WTC11 (cell line): ENCODE measurements around the gene ARL10. TPM values are rescaled to one million over a fixed set of nuclear protein-coding genes. Genes with fewer than 3 reads are reported as not detected.
A peak's percentile ranks its signal among the peaks of the same experiment; 100 is the strongest.

ENCODE experiments used
- ATF1 ChIP-seq: sonication (generic); formaldehyde crosslinking; IDR thresholded peaks from 2 replicates; pipeline ENCODE4 v1.8.1; 2023; ENCODE audit warnings: mild to moderate bottlenecking, moderate library complexity, missing genetic modification reagents
- ATF3 ChIP-seq: sonication (generic); formaldehyde crosslinking; conservative IDR thresholded peaks from 2 replicates; pipeline ENCODE4 v1.8.1; 2022; ENCODE audit warnings: mild to moderate bottlenecking, missing genetic modification reagents
- CDX4 ChIP-seq: fragments of 250-450 bp; sonication (Bioruptor Pico); IDR thresholded peaks from 2 replicates; pipeline ENCODE4 v1.9.0; 2021; ENCODE audit warnings: moderate library complexity, mild to moderate bottlenecking, inconsistent platforms, borderline replicate concordance
- CTCF ChIP-seq: fragments of 200-600 bp; IDR thresholded peaks from 2 replicates; pipeline ENCODE4 v1.8.0; 2022; ENCODE audit warnings: antibody characterized with exemption
- E2F5 ChIP-seq: sonication (generic); formaldehyde crosslinking; IDR thresholded peaks from 2 replicates; pipeline ENCODE4 v1.8.1; 2022; ENCODE audit warnings: mild to moderate bottlenecking, moderate library complexity, missing genetic modification reagents
- ERG ChIP-seq: fragments of 250-450 bp; sonication (Bioruptor Pico); IDR thresholded peaks from 2 replicates; pipeline ENCODE4 v1.8.0; 2021; ENCODE audit warnings: mild to moderate bottlenecking
- HMGA2 ChIP-seq: fragments of 250-450 bp; sonication (Bioruptor Pico); IDR thresholded peaks from 2 replicates; pipeline ENCODE4 v1.4.0; 2021; ENCODE audit warnings: mild to moderate bottlenecking, moderate library complexity
- JUN ChIP-seq: sonication (generic); formaldehyde crosslinking; IDR thresholded peaks from 2 replicates; pipeline ENCODE4 v1.8.0; 2023; ENCODE audit warnings: mild to moderate bottlenecking, missing genetic modification reagents
- MLX ChIP-seq: sonication (generic); formaldehyde crosslinking; IDR thresholded peaks from 2 replicates; pipeline ENCODE4 v1.8.1; 2023; ENCODE audit warnings: mild to moderate bottlenecking, missing genetic modification reagents, moderate library complexity
- NFATC4 ChIP-seq: fragments of 250-450 bp; sonication (Bioruptor Pico); IDR thresholded peaks from 2 replicates; pipeline ENCODE4 v1.9.0; 2021; ENCODE audit warnings: mild to moderate bottlenecking
- NR1H2 ChIP-seq: sonication (generic); formaldehyde crosslinking; IDR thresholded peaks from 2 replicates; pipeline ENCODE4 v1.9.0; 2021; ENCODE audit warnings: mild to moderate bottlenecking, moderate library complexity, missing genetic modification reagents
- NR2C2 ChIP-seq: sonication (generic); formaldehyde crosslinking; IDR thresholded peaks from 2 replicates; pipeline ENCODE4 v1.8.0; 2022; ENCODE audit warnings: mild to moderate bottlenecking, missing genetic modification reagents
- STAT6 ChIP-seq: sonication (generic); formaldehyde crosslinking; conservative IDR thresholded peaks from 2 replicates; pipeline ENCODE4 v1.8.1; 2023; ENCODE audit warnings: mild to moderate bottlenecking, low read depth, missing genetic modification reagents, moderate library complexity
- TEAD1 ChIP-seq: sonication (generic); formaldehyde crosslinking; IDR thresholded peaks from 2 replicates; pipeline ENCODE4 v1.8.0; 2022; ENCODE audit warnings: mild to moderate bottlenecking, missing genetic modification reagents
- ZMAT4 ChIP-seq: fragments of 250-450 bp; sonication (Bioruptor Pico); IDR thresholded peaks from 2 replicates; pipeline ENCODE4 v1.9.0; 2021; ENCODE audit warnings: mild to moderate bottlenecking
- ZNF263 ChIP-seq: sonication (generic); formaldehyde crosslinking; IDR thresholded peaks from 2 replicates; pipeline ENCODE4 v1.8.1; 2022; ENCODE audit warnings: low read depth, mild to moderate bottlenecking, moderate library complexity, missing genetic modification reagents
- ZNF423 ChIP-seq: fragments of 250-450 bp; sonication (Bioruptor Pico); IDR thresholded peaks from 2 replicates; pipeline ENCODE4 v2.1.2; 2022; ENCODE audit warnings: mild to moderate bottlenecking, moderate library complexity
- ZNF425 ChIP-seq: fragments of 250-450 bp; sonication (Bioruptor Pico); conservative IDR thresholded peaks from 2 replicates; pipeline ENCODE4 v1.9.0; 2021; ENCODE audit warnings: mild to moderate bottlenecking
- ZNF532 ChIP-seq: fragments of 250-450 bp; sonication (Bioruptor Pico); IDR thresholded peaks from 2 replicates; pipeline ENCODE4 v1.9.0; 2021; ENCODE audit warnings: mild to moderate bottlenecking, borderline replicate concordance
- ZSCAN18 ChIP-seq: fragments of 250-450 bp; sonication (Bioruptor Pico); IDR thresholded peaks from 2 replicates; pipeline ENCODE4 v2.1.2; 2022; ENCODE audit warnings: mild to moderate bottlenecking, moderate library complexity
- total RNA-seq: library from RNA; stranded (reverse); gene quantifications from 3 replicates; pipeline ENCODE4 v1.2.3, GENCODE V29; 2021

The ARL10 gene
- total RNA-seq, 1 experiment from 2014 or later: 6.8 TPM

- 0 out of 2 replicates have a peak, but pooled peaks have one; percentile 13 for TF ChIP-seq NR2C2 (CRISPR knock-in tag)
- no peak for TF ChIP-seq ZNF425 (CRISPR knock-in tag)
- TF ChIP-seq CDX4 (CRISPR knock-in tag): no peak
- peak; percentile 85 for TF ChIP-seq E2F5 (CRISPR knock-in tag)
- no peak for TF ChIP-seq HMGA2
- TF ChIP-seq ZNF532 (CRISPR knock-in tag): no peak
- no peak for TF ChIP-seq ZNF263
- TF ChIP-seq ZMAT4: no peak
- TF ChIP-seq MLX (CRISPR knock-in tag): no peak
- peak; percentile 80; the same call in 1 of the 2 replicates for TF ChIP-seq TEAD1
- no peak for TF ChIP-seq NR1H2 (CRISPR knock-in tag)
- TF ChIP-seq STAT6 (CRISPR knock-in tag): no peak
- no peak for TF ChIP-seq ERG
- no peak for TF ChIP-seq ZSCAN18 (CRISPR knock-in tag)
- no peak for TF ChIP-seq ATF3 (CRISPR knock-in tag)
- TF ChIP-seq JUN: no peak
- no peak for TF ChIP-seq NFATC4
- TF ChIP-seq ATF1 (CRISPR knock-in tag): no peak
- no peak for TF ChIP-seq ZNF423 (CRISPR knock-in tag)
- TF ChIP-seq CTCF: no peak
These were observed at the start of gene ARL10 (continued) for GRCh38 chr5:176365351-176366231.
